WTC11 (cell line): ENCODE results near the gene CLSTN2. TPM values are rescaled to one million over a fixed set of nuclear protein-coding genes. Genes with fewer than 3 reads are reported as not detected.
A peak's percentile ranks its signal among the peaks of the same experiment; 100 is the strongest.

Experiments
- ATAC-seq: fragments of 200-7000 bp; cut with Tn5 transposase; 2 replicates; pipeline ENCODE4 v1.10.0; 2021; ENCODE audit warnings: mild to moderate bottlenecking, moderate library complexity
- CTCF ChIA-PET: fragments of 300-600 bp; sonication (Branson Sonifier 250); formaldehyde crosslinking; loops from one replicate; lab custom pipeline; 2021; ENCODE audit warnings: antibody characterized with exemption; lab: Charles Lee
- POLR2A ChIA-PET: fragments of 350-600 bp; sonication (Branson Sonifier 250); formaldehyde crosslinking; loops from one replicate; lab custom pipeline; 2021; ENCODE audit warnings: antibody characterized with exemption; lab: Charles Lee
- DNase-seq: peaks from one replicate; pipeline ENCODE4 v3.0.0; 2021; ENCODE audit warnings: low spot score
- H3K27ac Mint-ChIP-seq: 2 replicates; pipeline ENCODE4 v1.8.0; 2021; ENCODE audit warnings: mixed read lengths
- H3K27me3 Mint-ChIP-seq: 2 replicates; pipeline ENCODE4 v1.8.0; 2021; ENCODE audit warnings: low read depth, mild to moderate bottlenecking, moderate library complexity, mixed read lengths
- H3K36me3 Mint-ChIP-seq: 2 replicates; pipeline ENCODE4 v1.8.0; 2021; ENCODE audit warnings: mixed read lengths
- H3K4me1 Mint-ChIP-seq: 2 replicates; pipeline ENCODE4 v1.8.0; 2022; ENCODE audit warnings: mixed read lengths
- H3K4me3 Mint-ChIP-seq: 2 replicates; pipeline ENCODE4 v1.8.0; 2021; ENCODE audit warnings: mild to moderate bottlenecking, moderate library complexity, mixed read lengths
- H3K9me3 Mint-ChIP-seq: 2 replicates; pipeline ENCODE4 v1.8.0; 2021; ENCODE audit warnings: mixed read lengths
- ATF2 ChIP-seq: sonication (generic); formaldehyde crosslinking; IDR thresholded peaks from 2 replicates; pipeline ENCODE4 v1.8.1; 2022; ENCODE audit warnings: low read depth, missing genetic modification reagents, borderline replicate concordance
- CTCF ChIP-seq: fragments of 200-600 bp; IDR thresholded peaks from 2 replicates; pipeline ENCODE4 v1.8.0; 2022; ENCODE audit warnings: antibody characterized with exemption
- E2F5 ChIP-seq: sonication (generic); formaldehyde crosslinking; IDR thresholded peaks from 2 replicates; pipeline ENCODE4 v1.8.1; 2022; ENCODE audit warnings: mild to moderate bottlenecking, moderate library complexity, missing genetic modification reagents
- GRHL2 ChIP-seq: fragments of 250-450 bp; sonication (Bioruptor Pico); IDR thresholded peaks from 2 replicates; pipeline ENCODE4 v1.8.0; 2022; ENCODE audit warnings: mild to moderate bottlenecking, moderate library complexity; ENCODE audit not compliant: insufficient replicate concordance, severe bottlenecking
- IRF2 ChIP-seq: sonication (generic); formaldehyde crosslinking; IDR thresholded peaks from 2 replicates; pipeline ENCODE4 v1.8.0; 2022; ENCODE audit warnings: low read depth, missing genetic modification reagents, borderline replicate concordance
- JUN ChIP-seq: sonication (generic); formaldehyde crosslinking; IDR thresholded peaks from 2 replicates; pipeline ENCODE4 v1.8.0; 2023; ENCODE audit warnings: mild to moderate bottlenecking, missing genetic modification reagents
- KAT7 ChIP-seq: sonication (generic); formaldehyde crosslinking; IDR thresholded peaks from 2 replicates; pipeline ENCODE4 v1.8.1; 2023; ENCODE audit warnings: missing genetic modification reagents, mild to moderate bottlenecking, borderline replicate concordance
- NR1H2 ChIP-seq: sonication (generic); formaldehyde crosslinking; IDR thresholded peaks from 2 replicates; pipeline ENCODE4 v1.9.0; 2021; ENCODE audit warnings: mild to moderate bottlenecking, moderate library complexity, missing genetic modification reagents
- NR2C2 ChIP-seq: sonication (generic); formaldehyde crosslinking; IDR thresholded peaks from 2 replicates; pipeline ENCODE4 v1.8.0; 2022; ENCODE audit warnings: mild to moderate bottlenecking, missing genetic modification reagents
- SMAD3 ChIP-seq: sonication (generic); formaldehyde crosslinking; IDR thresholded peaks from 2 replicates; pipeline ENCODE4 v1.8.0; 2022; ENCODE audit warnings: missing genetic modification reagents, mild to moderate bottlenecking, borderline replicate concordance
- SP1 ChIP-seq: sonication (generic); formaldehyde crosslinking; conservative IDR thresholded peaks from 2 replicates; pipeline ENCODE4 v1.8.1; 2022; ENCODE audit warnings: missing genetic modification reagents
- TEAD1 ChIP-seq: sonication (generic); formaldehyde crosslinking; IDR thresholded peaks from 2 replicates; pipeline ENCODE4 v1.8.0; 2022; ENCODE audit warnings: mild to moderate bottlenecking, missing genetic modification reagents
- TEAD4 ChIP-seq: sonication (generic); formaldehyde crosslinking; IDR thresholded peaks from 2 replicates; pipeline ENCODE4 v1.8.0; 2022; ENCODE audit warnings: mild to moderate bottlenecking, missing genetic modification reagents
- USF1 ChIP-seq: sonication (generic); formaldehyde crosslinking; IDR thresholded peaks from 2 replicates; pipeline ENCODE4 v1.8.0; 2022; ENCODE audit warnings: mild to moderate bottlenecking, missing genetic modification reagents
- ZNF121 ChIP-seq: sonication (generic); formaldehyde crosslinking; IDR thresholded peaks from 2 replicates; pipeline ENCODE4 v1.8.0; 2023; ENCODE audit warnings: missing genetic modification reagents
- ZNF219 ChIP-seq: sonication (generic); formaldehyde crosslinking; IDR thresholded peaks from 2 replicates; pipeline ENCODE4 v1.8.0; 2023; ENCODE audit warnings: missing genetic modification reagents, mild to moderate bottlenecking, borderline replicate concordance
- ZNF232 ChIP-seq: sonication (generic); formaldehyde crosslinking; IDR thresholded peaks from 2 replicates; pipeline ENCODE4 v1.8.0; 2022; ENCODE audit warnings: mild to moderate bottlenecking, missing genetic modification reagents
- ZNF396 ChIP-seq: fragments of 250-450 bp; sonication (Bioruptor Pico); IDR thresholded peaks from 2 replicates; pipeline ENCODE4 v1.8.0; 2021; ENCODE audit warnings: mild to moderate bottlenecking, moderate library complexity, borderline replicate concordance
- ZNF671 ChIP-seq: fragments of 250-450 bp; sonication (Bioruptor Pico); IDR thresholded peaks from 2 replicates; pipeline ENCODE4 v1.8.0; 2021; ENCODE audit warnings: mild to moderate bottlenecking
- total RNA-seq: library from RNA; stranded (reverse); gene quantifications from 3 replicates; pipeline ENCODE4 v1.2.3, GENCODE V29; 2021
- TF ChIP-seq, protein P1 (sequence below): sonication (generic); formaldehyde crosslinking; IDR thresholded peaks from 2 replicates; pipeline ENCODE4 v1.8.1; 2022; ENCODE audit warnings: missing genetic modification reagents, borderline replicate concordance
- TF ChIP-seq, protein P2 (sequence below): fragments of 250-450 bp; sonication (Bioruptor Pico); conservative IDR thresholded peaks from 2 replicates; pipeline ENCODE4 v1.9.0; 2021; ENCODE audit warnings: mild to moderate bottlenecking
- TF ChIP-seq, protein P3 (sequence below): sonication (generic); formaldehyde crosslinking; IDR thresholded peaks from 2 replicates; pipeline ENCODE4 v1.8.1; 2023; ENCODE audit warnings: mild to moderate bottlenecking, moderate library complexity, missing genetic modification reagents

Gene CLSTN2
- total RNA-seq, 1 experiment from 2014 or later = 0.35 TPM

- CTCF ChIA-PET = interaction anchor here (0.9 to 3.6 kb wide), 5 partner anchors 19 to 506 kb away, joined by 3 to 15 read pairs (median 5); no protein-coding TSS in a partner anchor
- no peak overlapping the region for H3K4me3 Mint-ChIP-seq
- POLR2A ChIA-PET = no interaction called here
- TF ChIP-seq, protein P1, sequence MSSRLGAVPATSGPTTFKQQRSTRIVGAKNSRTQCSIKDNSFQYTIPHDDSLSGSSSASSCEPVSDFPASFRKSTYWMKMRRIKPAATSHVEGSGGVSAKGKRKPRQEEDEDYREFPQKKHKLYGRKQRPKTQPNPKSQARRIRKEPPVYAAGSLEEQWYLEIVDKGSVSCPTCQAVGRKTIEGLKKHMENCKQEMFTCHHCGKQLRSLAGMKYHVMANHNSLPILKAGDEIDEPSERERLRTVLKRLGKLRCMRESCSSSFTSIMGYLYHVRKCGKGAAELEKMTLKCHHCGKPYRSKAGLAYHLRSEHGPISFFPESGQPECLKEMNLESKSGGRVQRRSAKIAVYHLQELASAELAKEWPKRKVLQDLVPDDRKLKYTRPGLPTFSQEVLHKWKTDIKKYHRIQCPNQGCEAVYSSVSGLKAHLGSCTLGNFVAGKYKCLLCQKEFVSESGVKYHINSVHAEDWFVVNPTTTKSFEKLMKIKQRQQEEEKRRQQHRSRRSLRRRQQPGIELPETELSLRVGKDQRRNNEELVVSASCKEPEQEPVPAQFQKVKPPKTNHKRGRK = no peak
- TF ChIP-seq SMAD3 = no peak
- no peak for TF ChIP-seq IRF2 (CRISPR knock-in tag)
- TF ChIP-seq SP1 (CRISPR knock-in tag) = no peak
- TF ChIP-seq ZNF219 (CRISPR knock-in tag) = no peak
- no peak for TF ChIP-seq GRHL2 (CRISPR knock-in tag)
- no peak for TF ChIP-seq JUN (CRISPR knock-in tag)
- no peak for TF ChIP-seq ZNF121 (CRISPR knock-in tag)
- TF ChIP-seq ZNF232 (CRISPR knock-in tag) = no peak
- TF ChIP-seq TEAD1 (CRISPR knock-in tag) = no peak
- TF ChIP-seq USF1 = no peak
- TF ChIP-seq, protein P2, sequence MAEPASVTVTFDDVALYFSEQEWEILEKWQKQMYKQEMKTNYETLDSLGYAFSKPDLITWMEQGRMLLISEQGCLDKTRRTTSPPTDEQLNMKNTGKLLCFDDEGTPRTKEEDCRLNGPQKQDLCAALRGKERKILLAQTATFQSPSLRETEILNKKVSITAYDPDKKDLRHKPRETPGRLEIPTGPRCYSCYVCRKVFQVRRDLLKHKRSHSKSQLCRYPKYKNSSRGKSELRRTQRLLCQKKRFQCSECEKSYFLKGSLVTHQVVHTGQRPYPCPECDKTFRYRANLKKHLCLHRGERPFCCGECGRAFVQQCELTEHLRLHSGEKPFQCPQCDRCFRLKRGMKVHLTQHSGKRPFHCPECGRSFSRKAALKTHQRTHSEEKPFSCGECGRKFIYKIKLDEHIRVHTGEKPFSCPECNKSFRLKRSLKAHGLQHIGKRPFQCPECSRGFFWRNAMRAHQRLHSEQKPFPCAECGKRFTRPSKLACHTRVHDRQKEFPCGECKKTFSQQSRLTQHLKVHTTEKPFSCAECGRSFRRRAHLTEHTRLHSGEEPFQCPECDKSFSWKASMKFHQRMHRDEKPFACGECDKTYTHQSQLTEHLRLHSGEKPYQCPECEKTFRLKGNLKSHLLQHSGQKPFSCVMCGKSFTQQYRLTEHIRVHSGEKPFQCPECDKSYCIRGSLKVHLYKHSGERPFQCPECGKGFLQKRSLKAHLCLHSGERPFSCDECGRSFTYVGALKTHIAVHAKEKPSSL = no peak
- TF ChIP-seq ATF2 = no peak
- no peak for TF ChIP-seq ZNF671 (CRISPR knock-in tag)
- TF ChIP-seq, all 79 proteins: peak for 0
- Mint-ChIP-seq H3K9me3 (no peaks in the 10 kb centered on the region), H3K36me3 (no peaks in the 10 kb centered on the region), H3K27ac (no peak overlapping the region), H3K4me1 (peaks cover 8% of the 10 kb centered on the region), H3K27me3 (peaks cover 53% of the 10 kb centered on the region)
- ATAC-seq (no peak), DNase-seq (no peak)
Measured at GRCh38 chr3:139933766-139934165, 1.2 kb upstream of the CLSTN2 start.

GRCh38 chr3:139934613-139935015 lies 371 bp upstream of the CLSTN2 start:
- POLR2A ChIA-PET = interaction anchor here (0.6 to 1.0 kb wide), 2 partner anchors 24 to 213 kb away, joined by 3 to 6 read pairs; no protein-coding TSS in a partner anchor
- DNase-seq (peak; percentile 84), ATAC-seq (peak; percentile 94)
- H3K9me3 Mint-ChIP-seq = no peaks in the 10 kb centered on the region
- H3K36me3 Mint-ChIP-seq = no peaks in the 10 kb centered on the region
- CTCF ChIA-PET = interaction anchor here (0.8 to 3.7 kb wide), 17 partner anchors 8 to 526 kb away, joined by 3 to 31 read pairs (median 3); no protein-coding TSS in a partner anchor
- H3K4me3 Mint-ChIP-seq = peak overlapping the region; percentile 72
- H3K27me3 Mint-ChIP-seq = peaks cover 53% of the 10 kb centered on the region
- no peak overlapping the region for H3K27ac Mint-ChIP-seq
- H3K4me1 Mint-ChIP-seq = peaks cover 8% of the 10 kb centered on the region
- TF ChIP-seq TEAD4 (CRISPR knock-in tag) (no peak), NR1H2 (CRISPR knock-in tag) (no peak), GRHL2 (CRISPR knock-in tag) (no peak), IRF2 (CRISPR knock-in tag) (no peak), E2F5 (CRISPR knock-in tag) (peak; percentile 6; the same call in 1 of the 2 replicates), CTCF (peak; percentile 38; the same call in 1 of the 2 replicates), KAT7 (CRISPR knock-in tag) (no peak), ZNF396 (CRISPR knock-in tag) (no peak), ATF2 (no peak), NR2C2 (CRISPR knock-in tag) (no peak), JUN (CRISPR knock-in tag) (no peak)
- TF ChIP-seq, protein P3, sequence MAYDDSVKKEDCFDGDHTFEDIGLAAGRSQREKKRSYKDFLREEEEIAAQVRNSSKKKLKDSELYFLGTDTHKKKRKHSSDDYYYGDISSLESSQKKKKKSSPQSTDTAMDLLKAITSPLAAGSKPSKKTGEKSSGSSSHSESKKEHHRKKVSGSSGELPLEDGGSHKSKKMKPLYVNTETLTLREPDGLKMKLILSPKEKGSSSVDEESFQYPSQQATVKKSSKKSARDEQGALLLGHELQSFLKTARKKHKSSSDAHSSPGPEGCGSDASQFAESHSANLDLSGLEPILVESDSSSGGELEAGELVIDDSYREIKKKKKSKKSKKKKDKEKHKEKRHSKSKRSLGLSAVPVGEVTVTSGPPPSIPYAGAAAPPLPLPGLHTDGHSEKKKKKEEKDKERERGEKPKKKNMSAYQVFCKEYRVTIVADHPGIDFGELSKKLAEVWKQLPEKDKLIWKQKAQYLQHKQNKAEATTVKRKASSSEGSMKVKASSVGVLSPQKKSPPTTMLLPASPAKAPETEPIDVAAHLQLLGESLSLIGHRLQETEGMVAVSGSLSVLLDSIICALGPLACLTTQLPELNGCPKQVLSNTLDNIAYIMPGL (CRISPR knock-in tag) = peak; percentile 52; the same call in 1 of the 2 replicates
